Stimulated activated naive CD8-positive, alpha-beta T cell treated with anti-CD3 and anti-CD28 coated beads, Interleukin-15, amount 100 ng/mL, for 72 hours (primary cell): Measurements from ENCODE around the gene TEX19.

Experiments
- ATAC-seq: fragments of 150-1000 bp; cut with Tn5 transposase; 2 replicates; pipeline ENCODE4 v1.10.0; 2021; ENCODE audit warnings: mild to moderate bottlenecking, moderate library complexity
- DNase-seq, 2 donors: peaks; one replicate each; pipeline ENCODE4 v3.0.0; 2021 to 2022
- H3K27ac Mint-ChIP-seq, 2 donors: one replicate each; pipeline ENCODE4 v1.8.0; 2022; ENCODE audit warnings: mild to moderate bottlenecking in 2 of 2, mixed read lengths in 2 of 2, moderate library complexity in 2 of 2
- H3K27me3 Mint-ChIP-seq: one replicate; pipeline ENCODE4 v1.8.0; 2022; ENCODE audit warnings: mixed read lengths
- H3K4me1 Mint-ChIP-seq: one replicate; pipeline ENCODE4 v1.8.0; 2022; ENCODE audit warnings: mild to moderate bottlenecking, mixed read lengths
- H3K4me3 Mint-ChIP-seq, 2 donors: one replicate each; pipeline ENCODE4 v1.8.0; 2022; ENCODE audit warnings: mild to moderate bottlenecking in 2 of 2, mixed read lengths in 2 of 2, moderate library complexity in 1 of 2
- H3K9me3 Mint-ChIP-seq, 2 donors: one replicate each; pipeline ENCODE4 v1.8.0; 2022; ENCODE audit warnings: mixed read lengths in 2 of 2

The TEX19 gene

GRCh38 chr17:82392209-82392920 lies 33.3 kb downstream of the TEX19 start:
- DNase-seq (no peak), ATAC-seq (no peak)
- Mint-ChIP-seq H3K4me3 (no peak overlapping the region), H3K27me3 (peaks cover 7% of the 10 kb centered on the region), H3K9me3 (no peaks in the 10 kb centered on the region), H3K4me1 (no peaks in the 10 kb centered on the region), H3K27ac (peak overlapping the region in 1 of 2 donors; percentile 49)

DNA sequence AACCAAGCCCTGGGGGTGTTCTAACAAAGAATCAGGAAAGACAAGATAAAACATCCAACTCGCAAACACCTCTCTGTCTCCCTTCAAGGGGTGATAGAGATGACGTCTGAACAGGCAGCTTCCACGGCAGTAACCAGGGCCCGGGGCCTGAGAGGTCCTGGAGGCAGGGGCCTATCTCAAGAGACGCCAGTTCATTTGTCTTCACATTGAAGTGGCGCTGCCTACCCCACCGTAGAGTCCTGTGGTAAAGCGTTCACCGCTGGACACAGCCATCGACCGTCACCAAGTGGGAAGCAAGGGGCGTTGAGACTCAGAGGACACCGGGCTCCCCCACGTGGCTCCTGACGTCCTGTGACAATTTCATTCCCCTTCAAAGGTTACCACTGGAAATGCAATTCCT lies 33.9 kb downstream of the TEX19 start:
- H3K4me1 Mint-ChIP-seq: no peaks in the 10 kb centered on the region

DNA sequence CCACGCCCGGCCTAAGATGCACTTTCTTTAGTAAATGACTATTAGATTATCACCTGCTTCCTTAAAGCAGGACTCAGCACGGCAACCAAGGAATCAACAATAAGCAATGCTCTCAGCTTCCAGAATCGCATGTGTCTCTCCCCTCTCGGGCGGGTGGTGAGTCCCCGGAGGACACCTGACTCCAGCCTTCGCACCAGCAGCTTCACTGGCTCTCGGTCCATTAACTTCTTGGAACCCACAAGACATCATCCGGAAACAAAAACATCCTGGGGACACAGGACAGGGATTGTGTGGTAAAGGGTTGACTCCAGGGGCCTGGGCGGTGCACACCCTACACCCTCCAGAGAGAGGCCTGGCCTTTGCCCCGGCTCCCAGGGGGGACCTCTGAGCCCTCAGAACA lies 35.2 kb downstream of the TEX19 start:
- DNase-seq: no peak
- Mint-ChIP-seq H3K4me1 (no peaks in the 10 kb centered on the region), H3K27ac (peak overlapping the region in 1 of 2 donors; percentile 22), H3K9me3 (no peaks in the 10 kb centered on the region), H3K27me3 (no peaks in the 10 kb centered on the region), H3K4me3 (no peak overlapping the region)
- no peak for ATAC-seq

More for the DNA sequence above, 33.9 kb downstream of the TEX19 start:
- peaks cover 2% of the 10 kb centered on the region for H3K27me3 Mint-ChIP-seq
- no peak overlapping the region for H3K4me3 Mint-ChIP-seq
- H3K9me3 Mint-ChIP-seq: no peaks in the 10 kb centered on the region
- no peak for ATAC-seq
- no peak for DNase-seq
- H3K27ac Mint-ChIP-seq: peak overlapping the region; percentile 19 to 49

DNA sequence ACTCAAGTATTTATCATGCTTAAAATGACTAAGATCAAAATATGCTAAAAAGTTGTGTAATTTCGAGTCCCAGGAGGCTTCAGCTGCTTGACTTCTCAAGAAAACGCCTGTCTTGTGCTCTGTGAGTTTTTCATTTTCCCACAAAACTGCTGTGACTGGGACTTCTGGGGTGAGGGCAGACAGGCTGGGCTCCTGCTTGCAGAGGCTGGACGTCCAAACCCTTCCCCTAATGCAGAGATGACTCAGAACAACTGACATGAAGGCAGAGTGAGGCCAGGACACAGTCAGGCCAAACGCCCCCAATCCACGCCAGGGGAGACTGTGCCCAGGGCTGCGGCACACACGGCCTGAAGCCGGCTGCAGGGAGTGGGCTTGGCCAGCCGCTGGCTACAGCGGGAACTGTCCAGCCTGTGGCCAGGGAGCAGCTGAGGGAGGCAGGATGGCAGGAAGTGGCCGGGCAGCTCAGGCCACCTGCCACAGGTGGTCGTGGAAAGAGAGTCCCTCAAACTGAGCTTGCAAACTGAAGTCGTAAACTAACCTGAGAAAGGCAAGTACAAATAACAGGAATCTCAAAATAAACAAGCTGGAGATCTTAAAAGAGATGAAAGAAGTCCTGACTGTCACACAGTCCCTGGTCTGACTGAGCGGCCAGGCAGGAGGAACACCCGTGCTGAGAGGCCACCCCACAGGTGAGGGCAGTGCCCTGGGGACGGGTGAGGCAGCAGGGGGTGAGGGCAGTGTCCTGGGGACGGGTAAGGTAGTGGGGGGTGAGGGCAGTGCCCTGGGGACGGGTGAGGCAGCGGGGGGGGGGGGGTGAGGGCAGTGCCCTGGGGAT lies 37.8 kb downstream of the TEX19 start:
- Mint-ChIP-seq H3K27ac (no peak overlapping the region), H3K9me3 (no peaks in the 10 kb centered on the region), H3K4me3 (no peak overlapping the region), H3K27me3 (no peaks in the 10 kb centered on the region), H3K4me1 (peaks cover 18% of the 10 kb centered on the region)
- DNase-seq (no peak), ATAC-seq (peak; percentile 60)

- H3K27me3 Mint-ChIP-seq: no peaks in the 10 kb centered on the region
- ATAC-seq: peak; percentile 5
- no peak for DNase-seq
- H3K4me3 Mint-ChIP-seq: no peak overlapping the region
- peaks cover 22% of the 10 kb centered on the region for H3K4me1 Mint-ChIP-seq
- H3K27ac Mint-ChIP-seq: no peak overlapping the region
- H3K9me3 Mint-ChIP-seq: no peaks in the 10 kb centered on the region
Measured at GRCh38 chr17:82397449-82398335, 38.6 kb downstream of the TEX19 start.

- Mint-ChIP-seq H3K27ac (no peak overlapping the region), H3K27me3 (no peaks in the 10 kb centered on the region), H3K4me3 (no peak overlapping the region), H3K4me1 (peaks cover 26% of the 10 kb centered on the region), H3K9me3 (no peaks in the 10 kb centered on the region)
- DNase-seq: no peak
- ATAC-seq: no peak
Measured at GRCh38 chr17:82399041-82399441, 40.0 kb downstream of the TEX19 start.

DNA sequence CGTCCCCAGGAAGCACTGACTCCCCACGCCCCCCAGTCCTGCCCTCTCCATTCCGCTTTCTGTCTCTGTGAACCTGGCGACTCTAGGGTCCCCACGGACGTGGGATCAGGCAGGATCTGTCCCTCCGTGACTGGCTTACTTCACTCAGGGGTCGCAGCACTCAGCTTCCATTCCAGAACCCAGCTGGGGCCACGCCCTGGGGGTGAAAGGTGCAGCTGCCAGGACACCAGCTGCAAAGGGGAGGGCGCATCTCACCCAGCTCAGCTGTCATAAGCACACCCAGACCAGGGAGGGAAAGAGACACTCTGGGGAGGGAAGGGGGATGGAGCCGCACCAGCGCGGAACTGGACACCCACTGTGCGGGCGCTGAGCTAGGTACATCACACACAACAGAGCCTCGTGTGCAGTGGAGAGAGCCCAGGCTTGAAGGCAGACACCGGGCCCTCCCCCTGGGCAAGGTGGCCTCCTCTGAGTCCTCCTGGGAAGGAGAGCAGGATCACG lies 40.6 kb downstream of the TEX19 start:
- no peaks in the 10 kb centered on the region for H3K27me3 Mint-ChIP-seq
- H3K9me3 Mint-ChIP-seq: no peaks in the 10 kb centered on the region
- DNase-seq (no peak), ATAC-seq (no peak)
- no peak overlapping the region for H3K4me3 Mint-ChIP-seq
- H3K27ac Mint-ChIP-seq: no peak overlapping the region
- peaks cover 26% of the 10 kb centered on the region for H3K4me1 Mint-ChIP-seq

DNA sequence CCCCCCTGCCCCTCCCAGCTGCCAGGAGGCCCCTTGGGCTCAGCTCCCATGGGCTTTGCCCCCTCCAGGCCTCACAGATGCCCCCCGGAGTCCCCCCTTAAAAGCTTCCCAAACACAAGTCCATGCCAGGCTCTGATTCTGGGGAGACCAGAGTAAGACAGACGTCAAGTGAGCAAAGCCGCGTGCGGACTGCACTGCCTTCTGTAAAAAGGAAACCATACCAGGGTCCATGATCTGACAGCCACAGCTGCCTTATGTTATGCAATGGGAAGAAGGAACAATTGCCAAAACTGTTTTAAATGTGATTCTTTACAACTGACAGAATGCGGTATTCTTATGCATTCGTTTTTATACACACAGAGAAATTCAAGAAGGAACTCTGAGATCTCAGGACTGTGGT lies 41.2 kb downstream of the TEX19 start:
- H3K4me3 Mint-ChIP-seq: no peak overlapping the region
- DNase-seq (no peak), ATAC-seq (no peak)
- H3K4me1 Mint-ChIP-seq: peaks cover 26% of the 10 kb centered on the region
- no peaks in the 10 kb centered on the region for H3K27me3 Mint-ChIP-seq
- no peak overlapping the region for H3K27ac Mint-ChIP-seq
- no peaks in the 10 kb centered on the region for H3K9me3 Mint-ChIP-seq

DNA sequence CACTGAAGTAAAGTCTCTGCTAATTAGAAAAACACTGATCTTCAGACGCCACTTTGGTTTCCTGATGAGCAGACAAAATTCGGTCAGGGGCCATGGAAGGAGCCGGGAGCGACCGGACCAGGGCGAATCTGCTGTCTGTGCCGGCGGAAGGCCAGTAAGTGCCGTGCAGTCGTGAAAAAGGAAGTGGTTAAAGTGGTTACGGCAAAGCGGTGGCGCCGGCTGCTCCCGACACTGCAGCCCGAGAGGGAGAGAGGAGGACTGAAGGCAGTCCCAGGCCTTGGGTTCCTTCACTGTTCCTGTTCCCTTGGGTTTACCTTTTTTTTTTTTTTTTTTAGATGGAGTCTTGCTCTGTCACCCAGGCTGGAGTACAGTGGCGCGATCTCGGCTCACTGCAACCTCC lies 41.8 kb downstream of the TEX19 start:
- H3K27me3 Mint-ChIP-seq: no peaks in the 10 kb centered on the region
- H3K9me3 Mint-ChIP-seq: no peaks in the 10 kb centered on the region
- H3K27ac Mint-ChIP-seq: peak overlapping the region; percentile 66 to 81
- DNase-seq (peak; percentile 40 to 51), ATAC-seq (peak; percentile 81)
- peaks cover 26% of the 10 kb centered on the region for H3K4me1 Mint-ChIP-seq
- H3K4me3 Mint-ChIP-seq: peak overlapping the region; percentile 81 to 88

GRCh38 chr17:82402865-82403264 lies 43.8 kb downstream of the TEX19 start:
- Mint-ChIP-seq H3K27me3 (no peaks in the 10 kb centered on the region), H3K4me3 (no peak overlapping the region), H3K4me1 (peaks cover 35% of the 10 kb centered on the region), H3K9me3 (no peaks in the 10 kb centered on the region), H3K27ac (no peak overlapping the region)
- ATAC-seq: no peak
- no peak for DNase-seq

- Mint-ChIP-seq H3K27ac (no peak overlapping the region), H3K4me1 (peaks cover 36% of the 10 kb centered on the region), H3K4me3 (no peak overlapping the region), H3K9me3 (no peaks in the 10 kb centered on the region), H3K27me3 (no peaks in the 10 kb centered on the region)
- no peak for DNase-seq
- ATAC-seq: peak; percentile 20
Measured at GRCh38 chr17:82403662-82404660, 44.9 kb downstream of the TEX19 start.

GRCh38 chr17:82405051-82405450 lies 46.0 kb downstream of the TEX19 start:
- ATAC-seq: no peak
- Mint-ChIP-seq H3K4me3 (no peak overlapping the region), H3K4me1 (peaks cover 36% of the 10 kb centered on the region), H3K27me3 (no peaks in the 10 kb centered on the region), H3K9me3 (no peaks in the 10 kb centered on the region), H3K27ac (peak overlapping the region in 1 of 2 donors; percentile 14)
- DNase-seq: no peak

DNA sequence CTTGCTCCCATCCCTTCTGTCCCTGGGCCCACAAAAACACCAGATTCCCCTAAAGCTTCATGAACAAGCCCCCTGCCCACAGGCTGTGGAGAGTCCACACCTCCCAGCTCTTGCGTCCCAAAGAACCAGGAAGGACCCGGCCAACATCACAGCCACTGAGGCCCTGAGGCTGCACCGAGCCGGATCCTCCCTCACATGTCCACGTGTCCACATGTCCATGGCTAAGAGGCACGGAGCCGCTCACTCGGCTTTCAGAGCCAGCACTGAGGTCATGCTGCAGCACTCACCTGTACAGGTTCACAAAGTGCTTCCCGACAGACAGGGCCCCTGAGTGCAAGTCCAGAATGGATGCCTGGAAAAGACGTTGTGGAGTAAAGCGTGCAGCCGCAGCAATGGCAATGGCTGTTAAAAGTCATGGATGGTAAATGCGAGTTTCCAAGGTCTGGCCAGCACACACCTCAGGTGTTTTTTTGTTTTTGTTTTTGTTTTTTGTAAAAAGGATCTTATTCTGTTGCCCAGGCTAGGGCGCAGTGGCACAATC lies 47.2 kb downstream of the TEX19 start:
- DNase-seq (no peak), ATAC-seq (no peak)
- H3K27ac Mint-ChIP-seq: no peak overlapping the region
- no peaks in the 10 kb centered on the region for H3K27me3 Mint-ChIP-seq
- no peak overlapping the region for H3K4me3 Mint-ChIP-seq
- no peaks in the 10 kb centered on the region for H3K9me3 Mint-ChIP-seq
- peaks cover 24% of the 10 kb centered on the region for H3K4me1 Mint-ChIP-seq

GRCh38 chr17:82407255-82407654 lies 48.2 kb downstream of the TEX19 start:
- DNase-seq (no peak), ATAC-seq (no peak)
- H3K4me1 Mint-ChIP-seq: peaks cover 15% of the 10 kb centered on the region
- peak overlapping the region in 1 of 2 donors; percentile 26 for H3K4me3 Mint-ChIP-seq
- H3K27ac Mint-ChIP-seq: peak overlapping the region; percentile 34 to 61
- no peaks in the 10 kb centered on the region for H3K9me3 Mint-ChIP-seq
- H3K27me3 Mint-ChIP-seq: no peaks in the 10 kb centered on the region
